GM18499 (cell line): ENCODE data around the gene TNNT2.

Experiments
- ATAC-seq: cut with Tn5 transposase; IDR thresholded peaks from one replicate; pipeline ENCODE4 v1.9.1; 2021; ENCODE audit warnings: moderate number of reproducible peaks; ENCODE audit not compliant: insufficient read depth, unreplicated experiment

The TNNT2 gene

DNA sequence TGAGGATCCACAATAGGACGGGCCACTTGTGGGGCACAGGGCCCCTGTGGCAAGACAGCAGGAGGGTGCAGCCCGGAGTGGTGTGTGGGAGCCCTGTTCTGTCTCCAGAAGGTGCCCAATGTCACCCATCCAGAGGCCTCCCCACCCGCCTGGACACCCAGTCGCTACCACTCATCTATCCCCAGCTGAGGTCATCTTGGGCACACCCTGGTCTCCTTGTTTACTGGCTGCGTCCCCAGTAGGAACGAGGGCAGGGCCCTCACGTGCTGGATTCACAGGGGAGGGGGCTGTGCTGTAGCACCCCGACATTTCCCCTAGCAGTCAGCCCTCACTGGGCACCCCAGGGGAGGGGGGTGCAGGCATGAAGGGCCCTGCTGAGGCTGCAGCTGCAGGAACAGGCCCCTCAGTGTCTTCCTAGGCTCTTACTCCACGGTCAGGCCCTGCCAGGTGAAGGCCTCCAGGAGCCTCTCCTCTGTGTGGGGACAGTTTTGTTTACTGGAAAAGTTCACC lies 2.3 kb upstream of the TNNT2 start:
- no peak for ATAC-seq

DNA sequence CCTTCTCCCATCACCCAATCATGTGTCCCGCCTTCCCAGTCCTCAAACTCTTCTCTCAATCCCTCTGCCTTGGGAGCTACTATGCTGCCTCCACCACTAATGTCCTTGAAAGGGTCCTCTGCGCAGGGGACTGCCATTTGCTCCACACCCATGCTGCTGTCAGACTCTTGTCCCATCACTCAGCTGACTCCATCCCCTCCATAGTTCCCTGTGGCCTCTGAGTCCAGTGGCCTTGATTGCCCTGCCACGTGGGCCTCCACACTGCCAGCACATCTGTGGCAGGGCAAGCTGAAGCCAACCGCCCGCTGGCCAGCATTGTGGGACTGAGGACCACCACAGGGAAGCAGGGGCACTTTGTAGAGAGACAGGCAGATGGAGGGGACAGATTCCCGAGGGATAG lies 1.3 kb upstream of the TNNT2 start:
- no peak for ATAC-seq

DNA sequence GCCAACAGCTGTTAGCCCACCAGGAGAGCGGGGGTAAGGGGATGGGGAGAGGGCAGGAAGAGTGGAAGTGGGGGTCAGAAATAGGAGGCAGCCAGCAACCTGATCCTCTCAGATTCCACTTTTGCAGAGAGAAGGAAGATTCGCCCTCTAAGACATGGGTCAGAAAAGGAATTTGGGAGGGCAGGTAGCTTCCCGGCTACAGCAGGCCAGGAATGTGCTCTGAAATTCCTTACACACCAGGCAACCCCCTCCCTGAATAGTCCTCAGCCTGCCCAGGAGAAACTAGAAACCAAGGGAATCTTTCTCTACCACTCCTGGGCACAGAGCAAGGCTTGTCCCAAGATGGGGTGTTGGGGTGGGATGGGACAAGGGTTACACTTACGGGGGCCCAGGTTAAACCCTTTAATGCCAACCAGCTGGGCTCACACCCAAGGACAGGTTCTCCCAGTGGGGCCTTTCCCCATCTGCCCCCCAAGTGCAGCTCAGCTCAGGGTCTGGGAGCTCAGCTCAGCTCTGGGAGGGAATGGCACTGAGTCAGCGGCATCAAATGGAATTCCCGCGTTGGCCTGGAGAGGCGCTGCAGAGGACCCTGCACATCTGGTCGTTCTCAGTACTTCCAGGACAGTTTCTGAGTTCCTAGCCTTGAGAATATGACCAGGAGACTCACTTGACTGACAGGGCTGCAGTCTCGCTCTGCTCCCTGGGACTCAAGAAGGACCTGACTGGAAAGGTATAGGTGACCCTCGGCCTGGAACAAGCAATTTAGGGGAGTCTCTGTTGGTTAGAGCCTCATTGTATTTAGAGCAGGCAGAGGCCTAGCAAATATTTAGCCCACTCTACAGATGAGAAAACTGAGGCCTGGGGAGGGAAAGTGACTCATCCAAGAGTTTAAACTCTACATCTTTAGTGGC lies 761 bp downstream of the TNNT2 start:
- no peak for ATAC-seq

DNA sequence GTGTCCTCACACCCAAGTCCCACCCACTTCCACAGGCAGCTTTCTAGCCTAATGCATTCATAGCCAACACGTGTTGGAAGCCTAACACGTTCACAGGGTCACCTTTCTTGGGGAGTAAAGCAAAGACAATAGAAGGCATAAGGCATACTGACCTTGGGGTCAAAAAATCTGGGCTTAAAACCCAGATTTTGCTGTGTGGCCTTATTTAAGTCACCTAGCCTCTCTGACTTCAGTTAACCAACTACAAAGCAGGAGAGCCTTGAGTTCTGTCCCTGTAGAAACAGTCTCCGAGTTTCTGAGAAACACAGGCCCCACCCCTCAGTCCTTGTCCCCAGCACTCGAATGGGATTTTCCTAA lies 1.4 kb downstream of the TNNT2 start:
- no peak for ATAC-seq

DNA sequence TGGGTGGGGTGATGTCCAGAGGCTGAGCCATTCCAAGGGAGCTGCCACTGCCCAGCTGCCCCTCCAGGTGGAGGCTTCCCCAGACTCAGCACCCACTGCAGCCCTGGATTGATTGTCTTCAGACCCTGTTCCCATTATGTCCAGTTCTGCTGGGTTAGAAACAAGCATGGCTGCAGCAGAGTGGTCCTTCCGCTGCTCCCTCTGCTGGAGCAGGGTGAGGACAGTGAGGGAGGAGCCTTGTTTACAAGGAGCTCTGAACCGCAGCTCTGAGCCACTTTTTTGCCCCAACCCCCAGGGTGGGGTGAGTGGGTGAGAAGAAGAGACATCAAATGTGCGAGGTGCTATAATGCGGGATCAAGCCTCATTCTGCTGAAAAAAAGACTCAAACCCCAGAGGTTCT lies 2.3 kb downstream of the TNNT2 start:
- ATAC-seq: no peak

DNA sequence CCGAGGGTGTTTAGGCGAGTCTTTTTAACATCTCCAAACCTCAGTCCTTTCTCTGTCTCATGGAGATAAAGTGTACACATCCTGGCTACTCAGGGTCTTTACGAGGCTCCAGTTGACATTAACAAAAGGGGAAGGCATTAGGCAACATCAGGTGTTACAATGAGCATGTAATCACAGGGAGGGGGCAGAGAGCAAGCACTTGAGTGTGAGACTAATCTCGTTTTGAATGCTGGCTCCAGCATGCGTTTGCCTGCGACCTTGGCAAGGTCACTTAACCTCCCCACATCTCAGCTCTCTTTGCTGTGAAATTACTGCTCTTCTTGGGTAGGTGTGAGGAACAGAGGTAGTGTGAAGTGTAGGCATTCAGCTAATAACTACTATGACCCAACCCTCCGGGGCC lies 3.1 kb downstream of the TNNT2 start:
- ATAC-seq: no peak

DNA sequence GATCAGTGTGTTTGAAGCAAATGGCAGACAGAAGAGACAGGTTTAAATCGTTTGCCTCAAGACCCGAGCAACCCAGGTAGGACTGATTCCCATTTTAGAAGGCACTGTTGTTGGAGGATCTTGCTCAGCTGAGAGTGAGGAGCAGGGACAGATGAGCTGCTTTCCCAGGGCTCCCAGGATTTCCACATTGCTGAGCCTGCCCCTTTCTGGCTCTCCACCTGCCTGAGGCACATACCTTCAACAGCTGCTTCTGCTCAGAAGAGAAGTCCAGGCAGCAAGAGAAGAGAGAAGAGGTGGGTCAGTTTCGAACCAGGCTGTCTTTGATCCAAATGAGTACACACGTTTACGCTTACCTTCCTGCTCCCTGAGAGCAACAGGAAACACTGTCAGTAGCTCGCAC lies 5.7 kb downstream of the TNNT2 start:
- ATAC-seq: no peak

DNA sequence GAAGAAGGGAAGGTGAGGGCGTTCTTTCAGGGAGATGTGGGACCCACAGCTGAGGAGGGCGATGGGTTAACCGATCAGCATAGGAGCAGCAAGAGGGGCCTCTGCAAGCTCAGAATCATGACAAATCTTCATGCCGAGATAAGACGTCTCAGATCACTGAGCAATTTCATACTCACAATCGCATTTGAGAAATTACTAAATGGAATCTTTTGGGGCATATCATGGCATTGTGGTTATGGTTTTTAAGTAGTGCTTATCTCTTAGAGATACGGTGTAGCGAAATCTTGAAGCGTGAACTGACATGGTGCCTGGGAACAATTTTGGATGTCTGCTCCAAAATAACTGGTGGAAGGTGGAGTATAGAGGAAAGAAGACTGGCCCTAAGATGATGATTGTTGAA lies 6.2 kb downstream of the TNNT2 start:
- ATAC-seq: no peak

DNA sequence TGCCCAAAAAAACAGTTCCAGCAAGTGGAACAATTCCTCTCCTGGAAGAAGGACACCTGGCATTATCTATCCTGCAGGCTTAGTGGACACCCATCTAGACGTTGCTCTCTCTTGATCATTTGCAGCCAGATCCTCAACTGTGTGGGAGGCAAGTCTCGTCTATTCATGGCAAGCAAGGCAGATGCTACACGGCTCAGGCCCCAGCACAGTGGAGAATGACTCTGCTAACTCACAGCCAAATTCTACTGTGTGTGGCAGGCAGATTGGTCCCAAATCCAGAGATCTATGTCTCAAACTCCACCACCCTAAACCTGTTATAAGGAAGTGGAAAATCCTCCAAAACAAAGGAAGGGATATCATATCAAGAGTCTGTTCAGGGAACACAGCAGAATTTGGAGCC lies 7.0 kb downstream of the TNNT2 start:
- no peak for ATAC-seq

DNA sequence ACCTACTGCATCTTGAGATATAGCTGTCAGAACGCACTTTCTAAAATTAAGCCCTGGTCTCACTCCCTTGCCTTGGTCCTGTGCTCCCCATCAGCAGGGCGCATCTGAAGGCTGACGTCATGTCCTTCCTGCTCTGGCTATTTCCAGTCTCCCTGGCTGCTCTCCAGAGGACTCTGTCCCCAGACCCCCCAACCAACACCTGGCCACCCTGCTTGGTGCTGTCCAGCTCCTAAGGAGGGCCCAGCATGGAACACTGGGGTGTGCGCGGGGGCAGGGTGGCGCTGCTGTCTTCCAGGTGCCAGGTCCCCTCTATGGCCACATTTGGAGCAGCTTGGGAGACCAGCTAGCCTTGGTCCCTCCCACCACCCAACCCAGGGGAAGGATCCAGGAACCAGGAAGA lies 8.3 kb downstream of the TNNT2 start:
- ATAC-seq: no peak

DNA sequence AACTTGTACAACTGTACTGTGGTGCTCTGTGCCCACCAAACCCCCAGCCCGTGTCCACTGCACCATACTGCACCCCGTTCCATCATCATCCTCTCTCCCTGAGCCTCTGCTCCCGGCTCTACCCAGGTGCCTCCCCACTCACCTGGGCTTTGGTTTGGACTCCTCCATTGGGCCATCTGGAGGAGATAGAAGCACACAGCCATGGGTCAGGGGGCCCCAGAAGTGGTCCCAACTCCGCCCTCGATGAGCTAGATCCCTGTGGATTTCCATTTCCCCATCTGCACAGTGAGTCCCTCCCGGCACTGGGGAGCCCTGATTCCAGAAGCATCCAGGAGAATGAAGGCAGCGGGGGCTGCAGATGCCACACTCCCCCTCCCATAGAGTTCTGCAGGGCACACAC lies 10.8 kb downstream of the TNNT2 start:
- ATAC-seq: no peak

DNA sequence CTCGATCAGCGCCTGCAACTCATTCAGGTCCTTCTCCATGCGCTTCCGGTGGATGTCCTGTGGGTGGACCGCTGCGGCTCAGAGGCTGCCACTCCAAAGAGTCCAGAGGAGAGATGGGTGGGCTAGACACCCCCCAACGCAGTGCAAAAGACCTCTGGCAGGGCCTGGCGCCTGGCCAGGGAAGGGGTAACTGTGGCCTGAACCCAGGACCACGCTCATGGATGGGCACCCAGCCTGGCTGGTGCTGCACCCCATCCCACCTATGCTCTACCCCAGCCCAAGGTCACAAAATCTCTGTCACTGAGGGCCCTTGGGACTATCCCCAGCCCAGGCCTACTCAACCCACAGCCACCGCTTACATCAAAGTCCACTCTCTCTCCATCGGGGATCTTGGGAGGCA lies 12.2 kb downstream of the TNNT2 start:
- ATAC-seq: no peak

DNA sequence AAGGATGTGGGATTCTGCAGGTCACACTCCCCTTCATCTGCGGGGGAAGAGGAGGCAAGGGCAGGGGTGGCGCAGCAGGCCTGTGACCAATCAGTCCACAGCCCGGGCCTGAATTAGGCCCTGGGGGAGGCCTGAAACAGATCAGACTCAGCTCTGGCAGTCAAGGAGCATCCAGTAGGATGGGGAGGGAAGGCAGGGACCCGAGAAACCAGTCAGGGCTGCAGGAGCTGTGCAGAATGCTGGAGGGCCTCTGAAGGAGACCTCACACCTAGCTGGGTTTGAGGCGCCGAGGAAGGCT lies 12.7 kb downstream of the TNNT2 start:
- ATAC-seq: no peak

DNA sequence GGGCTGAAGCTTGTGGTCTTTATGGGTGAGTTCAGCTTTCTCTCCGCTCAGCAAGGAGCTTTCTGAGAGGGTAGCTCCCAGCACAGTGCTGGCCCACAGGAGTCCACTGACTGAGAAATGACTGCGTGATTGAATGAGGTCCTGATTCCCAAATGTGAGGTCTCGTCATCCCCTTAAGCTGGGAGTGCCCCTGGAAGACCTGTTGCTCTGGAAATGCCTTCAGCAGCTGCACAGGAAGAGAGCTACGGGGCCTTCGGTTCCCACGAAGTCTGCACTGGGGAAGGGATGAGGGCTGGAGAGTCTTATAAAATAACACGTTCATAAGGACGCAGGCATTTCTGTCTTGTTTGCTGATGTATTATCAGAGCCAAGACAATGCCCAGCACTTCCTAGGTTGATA lies 14.0 kb downstream of the TNNT2 start:
- ATAC-seq: no peak

DNA sequence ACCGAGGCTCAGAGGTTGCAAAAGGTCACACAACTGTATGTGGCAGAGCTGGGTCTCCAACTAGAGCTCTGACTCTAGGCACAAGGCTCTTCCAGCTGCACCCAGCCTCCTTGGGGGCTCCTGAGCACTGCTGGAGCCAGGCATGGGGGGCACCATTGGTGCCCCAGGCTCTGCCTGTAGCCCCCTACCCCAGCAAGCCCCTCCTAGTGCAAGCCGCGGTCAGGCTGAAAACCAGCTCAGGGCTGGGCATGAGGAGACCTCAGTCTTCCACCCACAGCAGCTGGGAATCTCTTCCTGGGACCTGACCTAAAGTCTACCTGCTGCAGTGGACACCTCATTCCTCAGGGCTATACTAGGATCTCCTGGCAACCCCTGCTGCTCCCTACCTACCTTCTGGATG lies 14.6 kb downstream of the TNNT2 start:
- no peak for ATAC-seq

DNA sequence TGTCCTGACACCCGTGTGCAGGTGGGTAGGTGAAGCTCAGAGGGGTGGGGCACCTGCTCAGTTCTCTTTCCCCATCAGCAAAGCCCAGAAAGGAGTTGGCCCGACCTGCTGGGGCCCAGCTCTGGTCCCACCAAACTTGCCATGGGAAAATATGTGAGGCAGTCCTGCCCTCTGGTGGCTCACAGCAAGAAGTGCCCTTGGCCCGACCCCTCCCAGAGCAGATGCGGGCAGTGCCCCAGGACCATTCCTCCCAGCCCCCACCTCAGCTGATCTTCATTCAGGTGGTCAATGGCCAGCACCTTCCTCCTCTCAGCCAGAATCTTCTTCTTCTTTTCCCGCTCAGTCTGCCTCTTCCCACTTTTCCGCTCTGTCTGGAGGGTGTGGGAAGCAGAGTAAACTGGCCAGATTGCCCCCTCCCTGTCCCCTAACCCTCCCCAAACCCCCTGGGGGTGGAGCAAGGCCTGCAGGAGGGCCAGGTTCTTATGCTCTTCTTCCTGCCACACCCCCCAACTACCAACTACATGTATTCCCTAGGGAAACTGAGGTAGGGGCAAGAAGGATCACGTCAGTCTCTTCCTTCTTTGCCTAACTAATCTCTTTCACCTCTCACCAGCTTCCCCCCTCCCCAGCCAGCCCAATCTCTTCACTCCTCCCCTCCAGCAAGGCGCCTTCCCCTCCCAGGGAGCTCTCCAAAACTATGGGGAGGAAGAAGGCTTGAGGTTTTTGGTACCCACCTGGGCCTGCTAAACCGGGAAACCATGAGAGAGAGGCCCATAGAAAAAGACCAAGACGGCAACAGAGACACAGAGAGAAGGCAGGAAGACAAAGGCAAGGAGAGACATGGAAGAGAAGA lies 15.6 kb downstream of the TNNT2 start:
- ATAC-seq: no peak

DNA sequence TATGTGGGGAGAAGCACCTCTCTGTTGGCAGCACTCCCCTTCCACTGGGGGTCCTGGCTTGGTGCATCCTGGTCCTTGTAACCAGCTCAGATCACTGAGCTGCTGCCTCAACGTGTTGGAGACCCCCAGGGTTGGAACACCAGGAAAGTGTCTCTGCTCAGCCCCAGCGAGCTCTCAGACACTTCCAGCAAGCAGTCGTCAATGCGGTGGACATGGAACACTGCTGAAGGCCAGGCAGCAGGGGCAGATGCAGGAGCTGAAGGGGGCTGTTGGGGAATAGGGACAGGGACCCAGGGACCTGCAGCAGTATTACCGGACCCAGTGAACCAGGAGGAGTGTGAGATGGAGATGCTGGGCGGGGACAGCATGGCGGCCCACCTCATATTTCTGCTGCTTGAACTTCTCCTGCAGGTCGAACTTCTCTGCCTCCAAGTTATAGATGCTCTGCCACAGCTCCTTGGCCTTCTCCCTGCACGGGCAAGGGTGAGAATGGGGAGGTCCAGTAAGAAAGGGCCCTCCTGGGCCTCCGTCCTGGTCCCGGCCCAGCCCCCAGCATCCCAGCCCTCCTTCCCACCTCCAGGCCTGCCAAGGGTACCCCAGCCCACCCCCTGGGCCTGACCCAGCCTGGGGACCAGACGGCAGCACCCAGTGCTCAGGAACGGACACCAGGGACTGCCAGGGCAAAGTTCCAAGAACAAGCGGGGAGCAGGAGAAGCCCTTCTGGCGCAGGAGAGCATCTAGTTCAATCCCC lies 16.4 kb downstream of the TNNT2 start:
- no peak for ATAC-seq

DNA sequence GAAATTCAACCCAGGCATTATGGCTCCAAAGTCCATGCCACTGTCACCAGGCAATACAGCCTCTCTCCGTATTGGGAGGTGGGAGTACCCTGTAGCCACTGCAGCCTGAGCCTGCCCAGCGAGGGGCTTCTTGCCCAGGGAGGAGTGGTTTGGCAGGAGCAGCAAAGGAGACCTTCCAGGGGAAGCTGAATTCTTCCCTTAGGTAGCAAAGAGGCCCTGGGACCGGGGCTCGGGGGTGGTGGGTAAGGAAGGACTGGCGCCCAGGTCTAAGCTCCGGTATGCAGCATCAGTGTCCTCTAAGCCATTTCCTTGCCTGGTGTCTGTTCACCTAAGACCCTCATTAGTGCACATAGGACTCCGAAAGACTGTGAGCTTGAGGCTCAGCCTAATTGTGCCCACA lies 17.0 kb downstream of the TNNT2 start:
- ATAC-seq: no peak

DNA sequence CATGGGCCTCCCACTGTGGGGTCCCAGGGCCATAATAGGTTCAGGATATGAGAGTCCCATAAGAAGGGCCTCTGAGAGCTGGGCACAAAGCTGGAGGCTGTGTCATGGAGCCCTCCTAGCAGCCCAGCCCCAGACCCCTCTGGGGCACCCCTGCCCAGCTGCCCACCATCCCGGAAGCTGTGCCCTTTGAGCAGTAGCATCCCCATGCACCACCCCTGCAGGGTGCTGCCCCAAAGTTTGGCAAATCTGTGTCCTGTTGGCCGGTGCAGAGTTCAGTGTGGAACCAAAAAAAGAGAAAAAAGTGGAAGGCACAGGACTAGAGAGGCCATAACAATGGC lies 17.6 kb downstream of the TNNT2 start:
- ATAC-seq: no peak

DNA sequence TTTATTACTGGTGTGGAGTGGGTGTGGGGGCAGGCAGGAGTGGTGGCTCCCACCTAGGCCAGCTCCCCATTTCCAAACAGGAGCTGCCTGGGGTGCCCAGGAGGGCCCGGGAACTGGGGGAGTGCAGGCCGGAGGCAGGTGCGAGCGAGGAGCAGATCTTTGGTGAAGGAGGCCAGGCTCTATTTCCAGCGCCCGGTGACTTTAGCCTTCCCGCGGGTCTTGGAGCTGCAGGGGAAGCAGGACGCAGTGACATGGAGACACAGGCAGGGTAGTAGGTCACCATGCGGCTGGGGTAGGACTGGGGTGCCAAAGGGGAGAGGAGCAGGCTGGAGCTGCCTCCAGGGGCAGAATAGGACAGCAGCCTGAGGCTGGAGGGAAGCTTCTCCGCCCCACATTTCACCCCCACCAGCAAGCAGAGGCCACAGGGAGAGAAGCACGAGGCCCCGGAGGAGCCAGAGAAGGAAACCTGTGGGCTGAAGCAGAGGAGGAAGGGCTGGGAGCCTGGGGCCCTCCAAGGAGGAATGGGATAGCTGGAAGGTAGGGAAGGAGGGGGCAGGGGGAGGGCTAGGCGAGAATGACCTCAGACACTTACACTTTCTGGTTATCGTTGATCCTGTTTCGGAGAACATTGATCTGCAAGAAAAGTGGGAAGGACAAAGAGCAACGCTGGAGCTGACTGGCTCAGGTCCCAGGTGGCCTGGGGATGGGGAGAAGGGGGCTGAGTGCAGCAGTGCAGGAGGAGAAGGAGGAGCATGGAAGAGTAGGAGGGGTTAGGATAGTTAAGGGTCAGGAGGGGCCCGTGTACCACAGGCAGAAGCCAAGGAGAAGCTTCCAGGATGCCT lies 18.2 kb downstream of the TNNT2 start:
- no peak for ATAC-seq
